Muscle of back (tissue), 11 donors: ENCODE measurements around the gene BGN. TPM values are rescaled to one million over a fixed set of nuclear protein-coding genes. Genes with fewer than 3 reads are reported as not detected.

ENCODE experiments used
- DNase-seq, 3 donors: peaks; one replicate each; pipeline versions ENCODE4 v3.0.0 to v3.0.0-alpha.2; 2013
- polyA plus RNA-seq, 10 donors: library from polyadenylated mRNA; unstranded; fragments of 120-200 nt; gene quantifications; one replicate each; pipeline ENCODE4 v1.2.1, GENCODE V29; 2013; ENCODE audit not compliant: insufficient read length in 10 of 10

Gene BGN
- polyA plus RNA-seq, 10 donors = 87.6 to 224 (median 136) TPM

DNA sequence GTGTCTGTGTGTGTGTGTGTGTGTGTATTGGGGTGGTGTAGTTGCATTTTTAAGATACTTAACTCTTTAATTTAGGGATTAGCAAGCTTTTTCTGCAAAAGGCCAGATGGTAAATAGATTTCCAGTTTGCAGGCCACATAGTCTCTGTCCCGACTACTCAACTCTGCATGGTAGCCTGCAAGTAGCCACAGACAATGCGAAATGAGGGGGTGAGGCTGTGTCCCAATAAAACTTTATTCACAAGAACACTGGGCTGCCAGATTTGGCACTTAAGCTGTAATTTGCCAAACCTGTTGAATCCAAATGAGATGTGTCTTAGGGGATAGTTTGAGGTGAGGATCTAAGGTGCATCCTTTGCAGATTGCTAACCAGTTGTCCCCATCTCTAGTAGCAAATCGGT lies 29.5 kb downstream of the BGN start:
- no peak for DNase-seq

DNA sequence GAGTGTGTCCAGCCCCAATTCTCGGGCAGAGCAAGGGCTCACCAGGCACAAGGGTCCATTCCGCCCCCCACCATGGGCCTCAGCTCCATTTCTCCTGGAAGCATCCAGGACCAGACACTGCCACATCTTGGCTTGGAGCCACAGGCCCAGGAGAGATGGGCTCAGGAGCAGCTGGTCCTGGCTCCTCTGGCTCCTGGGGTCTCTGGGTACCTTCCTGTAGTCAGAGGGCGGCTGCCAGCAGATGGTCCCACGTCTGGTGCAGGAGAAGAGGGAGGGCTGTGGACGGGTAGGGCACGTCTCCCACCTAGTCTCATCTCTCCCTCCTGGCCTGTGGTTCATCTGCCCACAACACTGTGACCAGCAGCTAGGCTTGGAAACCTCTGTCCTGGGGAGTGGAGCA lies 30.7 kb downstream of the BGN start:
- no peak for DNase-seq

DNA sequence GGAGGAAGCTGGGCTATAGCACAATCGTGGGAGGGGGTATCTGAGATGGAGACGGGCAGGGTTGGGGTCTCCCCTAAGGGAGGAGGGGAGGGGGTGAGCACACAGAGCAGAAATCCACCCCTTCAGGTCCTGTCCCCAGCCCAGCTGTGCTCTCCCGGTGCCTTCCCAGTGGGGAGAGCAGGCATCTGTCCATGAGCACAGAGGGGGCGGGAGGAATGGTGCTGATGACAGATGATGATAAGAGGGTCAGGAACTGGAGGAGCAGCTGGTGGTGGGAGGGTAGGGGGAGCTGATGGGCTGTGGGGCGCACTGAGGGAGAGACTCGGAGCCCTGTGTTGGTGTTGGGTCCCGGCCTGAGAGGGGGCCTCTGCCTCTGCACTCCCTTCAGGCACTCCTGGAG lies 31.3 kb downstream of the BGN start:
- no peak for DNase-seq

DNA sequence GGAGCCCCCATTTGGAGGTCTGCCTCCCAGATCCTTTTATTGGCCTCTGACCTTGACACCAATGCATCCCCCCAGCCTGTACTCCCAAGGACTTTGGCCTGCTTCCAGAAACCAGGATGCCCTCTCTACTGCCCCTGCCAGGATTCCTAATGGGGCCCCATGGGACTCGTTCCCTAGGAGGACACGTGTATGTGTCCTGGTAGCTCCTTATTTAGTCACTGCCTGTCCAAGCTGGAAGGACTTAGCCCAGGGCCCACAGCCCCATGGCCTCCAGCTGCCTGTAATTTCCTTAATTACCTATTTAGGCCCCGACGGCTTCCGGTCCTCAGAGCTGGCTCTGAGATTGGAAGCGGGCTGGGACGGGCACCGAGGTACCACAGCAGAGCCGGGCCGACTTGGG lies 32.0 kb downstream of the BGN start:
- no peak for DNase-seq

GRCh38 chrX:153527208-153527607 lies 32.4 kb downstream of the BGN start:
- no peak for DNase-seq

DNA sequence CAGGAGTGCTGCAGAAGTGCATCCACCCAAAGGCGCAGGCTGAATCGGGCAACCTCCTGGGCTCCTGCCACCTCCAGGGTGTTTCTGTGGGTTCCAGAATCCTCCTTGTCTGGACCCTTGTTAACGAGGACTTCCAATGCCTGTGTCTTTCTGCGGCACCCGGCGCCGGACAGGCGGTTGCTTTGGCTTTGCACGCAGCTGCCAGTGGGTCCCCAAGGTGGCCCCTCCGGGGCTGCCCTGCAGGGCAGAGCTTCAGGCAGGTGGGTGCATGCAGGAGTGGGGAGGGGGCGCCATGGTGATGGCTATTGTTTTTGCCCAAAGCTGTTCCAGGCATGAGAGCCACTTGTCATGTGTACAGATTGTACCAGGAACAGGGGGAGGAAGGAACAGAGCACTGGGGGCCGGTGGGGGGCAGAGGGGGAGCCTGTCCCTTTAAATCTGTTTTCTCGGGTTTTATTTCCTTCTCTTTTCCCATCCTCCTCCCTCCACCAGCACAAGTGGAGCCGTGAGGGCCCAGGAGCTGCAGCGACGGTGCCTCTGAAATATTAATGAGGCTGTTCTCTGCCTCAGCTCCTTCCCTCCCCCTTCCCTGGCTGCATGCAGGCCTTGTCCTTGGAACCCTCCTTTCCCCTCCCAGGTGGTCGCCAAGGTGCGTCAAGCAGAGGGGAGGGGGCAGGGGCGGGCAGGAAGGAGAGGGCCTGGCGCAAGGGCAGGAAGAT lies 35.8 kb downstream of the BGN start:
- DNase-seq = no peak

DNA sequence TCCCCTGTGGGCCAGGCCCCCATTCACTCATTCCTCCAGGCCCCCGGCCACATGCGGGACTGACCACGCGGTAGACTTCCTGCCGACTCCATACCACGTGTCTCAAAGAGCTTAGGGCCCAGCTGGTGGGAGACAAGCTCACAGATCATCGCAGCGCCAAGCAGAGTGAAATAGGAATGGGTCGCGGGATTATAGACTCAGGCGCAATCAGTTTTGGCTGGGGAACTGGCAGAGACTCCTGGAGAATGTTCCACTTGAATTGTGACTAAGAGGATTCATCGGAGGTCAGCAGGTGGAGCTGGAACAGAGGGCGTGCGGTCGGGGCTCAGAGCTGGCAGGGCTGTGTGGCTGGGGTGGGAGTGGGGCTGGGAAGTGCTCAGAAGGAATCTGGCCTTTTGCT lies 38.3 kb downstream of the BGN start:
- DNase-seq = peak in 1 of 3 donors; percentile 53

GRCh38 chrX:153537080-153537479 lies 42.3 kb downstream of the BGN start:
- no peak for DNase-seq

DNA sequence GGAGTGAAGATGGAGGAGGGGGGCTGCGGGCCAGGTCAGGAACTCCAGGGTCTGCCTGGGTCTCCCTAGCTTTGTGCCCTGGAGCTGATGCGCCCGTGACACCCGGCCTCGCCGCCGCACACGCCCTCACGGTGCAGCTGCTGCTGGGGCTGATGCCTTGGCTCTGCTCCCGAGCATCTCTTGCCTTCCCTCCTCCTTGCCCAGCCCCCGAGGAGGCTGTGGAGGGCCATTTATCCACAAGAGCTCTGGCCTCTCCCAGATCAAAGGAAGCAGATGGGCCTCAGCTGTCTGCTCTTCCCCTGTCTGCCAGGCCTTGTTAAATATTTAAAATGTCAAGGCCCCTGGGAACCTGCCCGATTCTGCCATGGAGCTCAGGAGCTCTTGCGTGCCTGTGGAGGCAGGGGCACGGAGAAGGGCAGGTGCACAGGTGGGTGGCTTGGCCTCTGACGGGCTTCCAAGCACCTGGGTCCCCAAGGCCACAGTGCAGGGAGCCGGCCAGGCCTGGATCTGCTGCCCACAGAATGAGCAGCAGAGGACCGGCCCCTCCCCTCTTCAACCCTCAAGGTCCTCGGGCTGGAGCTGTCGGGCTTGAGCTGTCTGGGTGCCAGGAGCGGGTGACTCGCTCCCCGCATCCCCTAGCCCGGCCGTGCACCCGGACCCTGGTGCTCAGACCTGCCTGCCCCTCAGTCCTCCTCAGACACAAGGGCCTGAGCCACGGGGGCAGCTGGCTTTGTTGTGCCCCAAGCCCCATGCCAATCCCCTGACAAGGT lies 42.9 kb downstream of the BGN start:
- peak; percentile 33 to 52 (median 36) for DNase-seq

GRCh38 chrX:153538424-153538823 lies 43.6 kb downstream of the BGN start:
- DNase-seq = no peak

DNA sequence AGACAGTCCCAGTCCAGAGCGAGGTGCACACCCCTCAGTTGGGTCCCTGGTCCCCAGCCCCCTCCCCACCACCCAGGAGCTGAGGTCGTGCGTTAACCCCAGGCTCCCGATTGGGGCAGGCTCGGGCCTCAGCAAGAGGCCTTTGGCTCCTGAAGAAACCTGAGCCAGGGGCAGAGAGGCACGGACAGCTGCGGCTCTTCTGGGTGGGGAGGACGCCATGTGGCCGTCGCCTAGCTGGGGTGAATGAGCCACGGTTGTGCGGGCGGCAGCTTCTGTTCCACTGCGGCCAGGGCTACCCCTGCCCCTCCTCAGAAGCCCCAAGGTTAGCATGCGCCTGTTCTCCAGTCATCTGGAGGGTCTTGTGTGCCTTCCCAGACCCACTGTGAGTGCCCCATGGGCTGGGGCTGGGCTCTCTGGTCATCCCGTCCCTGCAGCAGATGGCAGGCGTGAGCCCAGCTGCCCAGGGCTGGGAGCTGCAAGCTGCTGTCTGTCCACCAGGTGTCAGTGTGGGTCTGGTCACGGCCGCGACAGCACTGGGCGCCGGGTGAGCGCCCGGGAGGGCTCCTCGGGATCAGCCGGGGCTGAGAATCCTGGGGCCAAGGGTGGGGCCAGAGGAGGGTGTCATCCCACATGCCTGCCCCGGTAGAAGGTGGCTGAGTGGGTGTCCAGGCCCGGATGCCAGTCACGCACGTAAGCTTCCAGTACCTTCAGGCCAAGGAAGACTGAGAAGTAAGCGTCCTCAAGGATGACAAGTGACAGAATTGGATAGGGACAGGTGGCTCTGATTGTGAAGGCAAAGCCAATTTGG lies 44.6 kb downstream of the BGN start:
- peak; percentile 35 to 70 (median 54) for DNase-seq

GRCh38 chrX:153539979-153540358 lies 45.2 kb downstream of the BGN start:
- no peak for DNase-seq

DNA sequence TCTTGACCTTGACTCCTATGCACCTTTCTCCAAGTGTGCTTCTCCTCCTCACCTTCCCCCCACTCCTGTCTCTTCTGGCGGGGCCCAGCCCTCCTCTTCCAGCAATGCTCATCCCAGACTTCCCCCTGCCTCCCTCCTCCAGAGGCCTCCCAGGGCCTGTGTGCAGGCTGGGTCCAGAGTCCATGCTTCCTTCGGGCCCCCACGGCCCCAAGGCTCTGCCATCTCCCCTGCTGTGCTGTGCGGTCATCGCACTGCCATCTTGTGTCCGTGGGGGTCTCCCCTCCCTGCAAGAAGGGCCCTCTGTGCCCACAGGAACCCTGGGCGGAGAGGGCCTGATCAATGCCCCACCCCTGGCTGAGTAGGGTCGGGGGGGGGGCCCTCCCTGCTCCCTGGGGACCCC lies 49.9 kb downstream of the BGN start:
- DNase-seq = no peak

GRCh38 chrX:153546386-153546785 lies 51.6 kb downstream of the BGN start:
- no peak for DNase-seq

DNA sequence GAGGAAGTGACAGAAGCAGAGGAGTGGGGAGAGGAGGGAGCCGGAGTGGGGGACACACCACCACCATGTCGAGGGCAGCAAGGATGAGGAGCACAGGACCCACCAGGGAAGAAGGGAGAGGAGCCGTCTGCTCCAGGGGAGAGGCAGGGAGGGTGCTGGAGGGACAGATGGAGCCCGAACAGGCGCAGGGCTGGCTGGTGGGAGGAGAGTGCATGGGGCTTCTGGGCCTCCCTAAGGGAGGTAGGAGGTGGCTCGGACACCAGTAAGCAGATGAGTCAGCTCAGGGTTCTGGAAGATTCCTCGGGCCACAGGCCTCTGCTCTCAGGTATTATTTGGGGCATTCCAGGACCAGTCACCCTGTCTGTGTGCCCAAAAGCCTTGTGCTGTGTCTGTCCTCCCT lies 52.4 kb downstream of the BGN start:
- DNase-seq = no peak

DNA sequence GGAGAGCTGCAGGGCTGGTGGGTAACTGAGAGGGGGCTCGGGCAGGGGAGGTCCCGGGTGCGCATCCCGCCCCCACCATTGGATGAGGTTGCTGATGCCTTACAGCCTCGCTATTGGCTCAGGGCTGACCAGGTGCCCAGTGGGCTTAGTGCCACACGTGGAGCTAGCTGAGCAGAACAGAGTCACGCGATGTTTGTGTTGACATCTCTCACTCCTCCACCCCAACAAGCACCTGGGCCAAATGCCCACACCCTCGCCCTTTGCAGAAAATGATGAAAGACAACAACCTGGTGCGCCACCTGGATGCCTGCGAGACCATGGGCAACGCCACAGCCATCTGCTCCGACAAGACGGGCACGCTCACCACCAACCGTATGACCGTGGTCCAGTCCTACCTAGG lies 54.5 kb downstream of the BGN start:
- no peak for DNase-seq

DNA sequence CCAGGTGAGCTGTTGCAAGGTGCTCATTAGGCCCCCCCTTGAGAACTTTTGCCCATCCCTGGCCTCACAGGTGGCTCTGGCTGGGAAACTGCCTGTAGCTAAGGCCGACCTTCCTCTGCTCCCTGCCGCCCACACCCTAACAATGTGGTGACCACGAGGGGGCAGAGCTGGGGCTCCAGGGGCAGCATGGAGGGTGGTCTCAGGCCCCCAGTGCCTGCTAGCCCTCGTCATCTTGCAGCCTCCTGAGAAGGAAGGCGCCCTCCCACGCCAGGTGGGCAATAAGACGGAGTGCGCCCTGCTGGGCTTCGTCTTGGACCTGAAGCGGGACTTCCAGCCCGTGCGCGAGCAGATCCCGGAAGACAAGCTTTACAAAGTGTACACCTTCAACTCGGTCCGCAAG lies 55.0 kb downstream of the BGN start:
- DNase-seq = no peak

- DNase-seq = no peak
These were observed 56.4 kb downstream of the BGN start for GRCh38 chrX:153551135-153551534.

GRCh38 chrX:153554519-153555167 lies 59.9 kb downstream of the BGN start:
- peak in 2 of 3 donors; percentile 59 to 73 for DNase-seq

- no peak for DNase-seq
These were observed 62.0 kb downstream of the BGN start for GRCh38 chrX:153556767-153557166.

- DNase-seq = no peak
These were observed 63.0 kb downstream of the BGN start for GRCh38 chrX:153557618-153558355.
